Duodenal mucosa (tissue), 2 donors: ENCODE data around the gene ZSWIM6.
A peak's percentile ranks its signal among the peaks of the same experiment; 100 is the strongest.

Experiments
- H3K27ac ChIP-seq: one replicate; pipeline ENCODE4 v1.7.0; 2013; ENCODE audit warnings: low read depth, low read length
- H3K27me3 ChIP-seq, 2 donors: one replicate each; pipeline ENCODE4 v1.7.0; 2013; ENCODE audit warnings: low read length in 2 of 2, control low read depth in 1 of 2; ENCODE audit not compliant: insufficient read depth in 2 of 2, control insufficient read depth in 1 of 2
- H3K36me3 ChIP-seq, 2 donors: one replicate each; pipeline ENCODE4 v1.7.0; 2013; ENCODE audit warnings: low read length in 2 of 2, control low read depth in 1 of 2; ENCODE audit not compliant: insufficient read depth in 2 of 2, control insufficient read depth in 1 of 2
- H3K4me1 ChIP-seq, 2 donors: one replicate each; pipeline ENCODE4 v1.7.0; 2013; ENCODE audit warnings: low read length in 2 of 2, control low read depth in 1 of 2; ENCODE audit not compliant: insufficient read depth in 2 of 2, control insufficient read depth in 1 of 2
- H3K4me3 ChIP-seq, 2 donors: one replicate each; pipeline ENCODE4 v1.7.0; 2013; ENCODE audit warnings: low read length in 2 of 2, low read depth in 1 of 2
- H3K9ac ChIP-seq, 2 donors: one replicate each; pipeline ENCODE4 v1.7.0; 2013; ENCODE audit warnings: low read length in 2 of 2, low read depth in 1 of 2
- H3K9me3 ChIP-seq, 2 donors: one replicate each; pipeline ENCODE4 v1.7.0; 2013; ENCODE audit warnings: low read length in 2 of 2, control low read depth in 1 of 2; ENCODE audit not compliant: control insufficient read depth in 1 of 2

Gene ZSWIM6

GRCh38 chr5:61429906-61430305 lies 97.8 kb downstream of the ZSWIM6 start:
- H3K4me3 ChIP-seq = no peak overlapping the region
- no peak overlapping the region for H3K27ac ChIP-seq
- peaks cover 0 to 6% of the 10 kb centered on the region in 2 donors for H3K4me1 ChIP-seq
- H3K36me3 ChIP-seq = no peaks in the 10 kb centered on the region
- no peaks in the 10 kb centered on the region for H3K27me3 ChIP-seq
- H3K9me3 ChIP-seq = no peaks in the 10 kb centered on the region
- no peak overlapping the region for H3K9ac ChIP-seq

GRCh38 chr5:61431923-61432620 lies 100.0 kb downstream of the ZSWIM6 start:
- Histone ChIP-seq H3K9ac (no peak overlapping the region), H3K36me3 (no peaks in the 10 kb centered on the region), H3K4me1 (peaks cover 0 to 6% of the 10 kb centered on the region in 2 donors), H3K27ac (peak overlapping the region; percentile 15), H3K9me3 (no peaks in the 10 kb centered on the region), H3K4me3 (no peak overlapping the region), H3K27me3 (no peaks in the 10 kb centered on the region)

GRCh38 chr5:61435368-61435767 lies 103.3 kb downstream of the ZSWIM6 start:
- H3K9me3 ChIP-seq = no peaks in the 10 kb centered on the region
- H3K4me1 ChIP-seq = peaks cover 0 to 6% of the 10 kb centered on the region in 2 donors
- H3K27me3 ChIP-seq = no peaks in the 10 kb centered on the region
- H3K36me3 ChIP-seq = no peaks in the 10 kb centered on the region
- no peak overlapping the region for H3K9ac ChIP-seq
- no peak overlapping the region for H3K4me3 ChIP-seq
- H3K27ac ChIP-seq = no peak overlapping the region

GRCh38 chr5:61438298-61438970 lies 106.4 kb downstream of the ZSWIM6 start:
- Histone ChIP-seq H3K4me3 (no peak overlapping the region), H3K27me3 (no peaks in the 10 kb centered on the region), H3K27ac (no peak overlapping the region), H3K9me3 (peaks cover 12 to 22% of the 10 kb centered on the region in 2 donors), H3K36me3 (no peaks in the 10 kb centered on the region), H3K9ac (no peak overlapping the region), H3K4me1 (no peaks in the 10 kb centered on the region)

GRCh38 chr5:61440086-61440485 lies 108.0 kb downstream of the ZSWIM6 start:
- H3K4me1 ChIP-seq = peaks cover 3 to 4% of the 10 kb centered on the region in 2 donors
- H3K27ac ChIP-seq = no peak overlapping the region

GRCh38 chr5:61440596-61440995 lies 108.5 kb downstream of the ZSWIM6 start:
- Histone ChIP-seq H3K4me1 (peaks cover 5 to 9% of the 10 kb centered on the region in 2 donors), H3K27me3 (no peaks in the 10 kb centered on the region), H3K9me3 (peaks cover 12 to 23% of the 10 kb centered on the region in 2 donors), H3K36me3 (no peaks in the 10 kb centered on the region), H3K27ac (no peak overlapping the region), H3K4me3 (no peak overlapping the region), H3K9ac (no peak overlapping the region)

More at GRCh38 chr5:61440086-61440485, 108.0 kb downstream of the ZSWIM6 start:
- Histone ChIP-seq H3K36me3 (no peaks in the 10 kb centered on the region), H3K4me3 (no peak overlapping the region), H3K9ac (no peak overlapping the region), H3K27me3 (no peaks in the 10 kb centered on the region), H3K9me3 (peaks cover 12 to 23% of the 10 kb centered on the region in 2 donors)

GRCh38 chr5:61441742-61442141 lies 109.7 kb downstream of the ZSWIM6 start:
- Histone ChIP-seq H3K9me3 (peaks cover 12 to 23% of the 10 kb centered on the region in 2 donors), H3K4me1 (peaks cover 5 to 15% of the 10 kb centered on the region in 2 donors), H3K9ac (no peak overlapping the region), H3K27ac (no peak overlapping the region), H3K4me3 (no peak overlapping the region), H3K36me3 (no peaks in the 10 kb centered on the region), H3K27me3 (no peaks in the 10 kb centered on the region)

- Histone ChIP-seq H3K9me3 (peaks cover 4 to 15% of the 10 kb centered on the region in 2 donors), H3K4me3 (no peak overlapping the region), H3K4me1 (peaks cover 15 to 33% of the 10 kb centered on the region in 2 donors), H3K27me3 (no peaks in the 10 kb centered on the region), H3K9ac (no peak overlapping the region), H3K36me3 (no peaks in the 10 kb centered on the region), H3K27ac (no peak overlapping the region)
Observed at GRCh38 chr5:61447780-61448495, 115.9 kb downstream of the ZSWIM6 start.

- H3K4me1 ChIP-seq = peaks cover 14 to 31% of the 10 kb centered on the region in 2 donors
- H3K27me3 ChIP-seq = no peaks in the 10 kb centered on the region
- no peak overlapping the region for H3K27ac ChIP-seq
- no peak overlapping the region for H3K9ac ChIP-seq
- no peaks in the 10 kb centered on the region for H3K36me3 ChIP-seq
- peaks cover 4 to 8% of the 10 kb centered on the region in 2 donors for H3K9me3 ChIP-seq
- no peak overlapping the region for H3K4me3 ChIP-seq
Observed at GRCh38 chr5:61449804-61450492, 117.9 kb downstream of the ZSWIM6 start.
